Mesodermal cell (in vitro differentiated cells): ENCODE results near the gene ECPAS.
"Not testable (repeated sequence)": the region's sequence is repeated elsewhere in the genome, so short reads cannot be mapped to it uniquely, and the experiment has no call there.

ENCODE experiments used
- H3K27ac ChIP-seq: 2 replicates; pipeline ENCODE4 v1.7.0; 2013; ENCODE audit warnings: mild to moderate bottlenecking, low read depth, low read length, moderate library complexity; ENCODE audit not compliant: severe bottlenecking
- H3K36me3 ChIP-seq: 2 replicates; pipeline ENCODE4 v1.7.1; 2013; ENCODE audit warnings: mild to moderate bottlenecking, low read length, moderate library complexity; ENCODE audit not compliant: control insufficient read depth, insufficient read depth
- H3K4me1 ChIP-seq: one replicate; pipeline ENCODE4 v1.7.1; 2013; ENCODE audit warnings: mild to moderate bottlenecking, low read length; ENCODE audit not compliant: insufficient read depth, control insufficient read depth, poor library complexity, severe bottlenecking
- H3K4me3 ChIP-seq: 2 replicates; pipeline ENCODE4 v1.7.0; 2013; ENCODE audit warnings: low read length, control low read depth, mild to moderate bottlenecking; ENCODE audit not compliant: insufficient read depth, poor library complexity, severe bottlenecking; ENCODE audit errors: extremely low read depth
- H3K9me3 ChIP-seq: 2 replicates; pipeline ENCODE4 v1.7.1; 2013; ENCODE audit warnings: mild to moderate bottlenecking, low read length, moderate library complexity; ENCODE audit not compliant: control insufficient read depth
- whole genome bisulfite sequencing, 2 experiments: methylation state at CpG; one replicate each; pipeline ENCODE4 v1.1.5; 2013; ENCODE audit warnings: missing lambda C conversion rate in 2 of 2; ENCODE audit not compliant: insufficient coverage in 2 of 2; 5-methylcytosine and 5-hydroxymethylcytosine counted together

The ECPAS gene

DNA sequence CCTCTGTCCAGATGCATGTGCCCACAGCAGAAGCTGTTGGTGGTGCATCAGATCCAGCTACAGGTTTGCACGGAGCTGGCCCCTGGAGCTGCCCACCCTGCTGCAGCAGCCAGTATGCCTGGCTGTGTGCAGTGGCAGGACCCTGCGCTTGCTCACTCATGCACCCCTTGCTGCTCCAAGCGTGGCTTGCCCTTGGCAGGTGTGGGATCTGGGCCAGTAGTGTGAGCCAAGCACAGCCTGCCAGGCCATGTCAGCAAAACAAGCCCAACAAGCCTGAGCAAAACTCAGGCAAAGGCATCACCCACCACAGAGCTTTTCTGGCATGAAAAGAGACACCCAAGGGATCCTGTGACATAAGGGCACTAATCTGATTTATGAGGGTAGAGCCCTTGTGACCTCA, 18.3 kb upstream of the ECPAS start:
- Histone ChIP-seq H3K36me3 (no peaks in the 10 kb centered on the region), H3K27ac (no peak overlapping the region), H3K9me3 (no peaks in the 10 kb centered on the region), H3K4me1 (no peaks in the 10 kb centered on the region), H3K4me3 (no peak overlapping the region)
- 78 to 92% methylated on average over 3 of the region's 3 CpGs for WGBS, 2 experiments

DNA sequence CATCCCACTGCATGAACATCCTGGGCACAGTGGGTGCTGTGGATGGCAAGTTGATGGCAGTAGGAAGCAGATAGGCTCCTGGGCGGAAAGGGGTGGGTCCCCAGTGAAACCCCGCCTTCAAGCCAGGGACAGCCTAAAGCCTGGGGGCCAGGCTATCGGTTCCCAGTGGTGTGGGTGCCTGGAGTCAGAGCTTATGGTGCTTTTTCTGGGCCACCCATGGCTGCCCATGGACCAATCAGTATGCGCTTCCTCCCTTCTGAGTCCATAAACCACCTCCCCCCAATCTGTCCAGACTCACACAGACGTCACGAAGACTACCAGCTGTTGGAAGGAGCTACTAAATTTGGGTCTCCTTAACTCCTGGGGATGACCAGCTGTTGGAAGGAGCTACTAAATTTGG, 17.5 kb upstream of the ECPAS start:
- whole genome bisulfite sequencing, 2 experiments, result 84 to 89% methylated on average over 3 to 4 of the region's 6 CpGs
- Histone ChIP-seq H3K36me3 (no peaks in the 10 kb centered on the region), H3K4me1 (no peaks in the 10 kb centered on the region), H3K27ac (no peak overlapping the region), H3K4me3 (no peak overlapping the region), H3K9me3 (no peaks in the 10 kb centered on the region)

DNA sequence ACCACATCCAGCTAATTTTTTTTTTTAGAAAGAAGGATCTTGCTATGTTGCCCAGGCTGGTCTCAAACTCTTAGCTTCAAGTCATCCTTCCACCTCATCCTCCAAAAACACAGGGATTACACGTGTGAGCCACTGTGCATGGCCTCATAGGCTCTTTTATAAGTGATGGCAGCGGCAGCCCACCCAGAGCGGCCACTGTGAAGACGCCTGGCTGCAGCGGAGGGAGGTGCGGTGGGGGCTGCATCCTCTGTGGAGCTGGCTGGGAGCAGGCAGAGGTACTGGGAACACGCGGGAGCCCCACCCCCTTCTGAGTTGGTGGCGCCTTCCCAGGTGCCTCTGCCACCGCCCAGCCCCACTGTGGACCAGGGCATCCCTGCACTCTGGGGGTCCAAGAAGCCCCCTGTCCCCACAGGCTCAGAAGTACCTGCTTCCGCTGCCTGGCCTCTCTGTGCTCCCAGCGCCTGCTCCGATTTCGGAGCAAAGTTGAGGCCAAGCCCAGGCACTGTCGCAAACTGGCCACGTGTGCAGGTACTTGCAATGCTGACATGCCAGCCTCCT, 16.9 kb upstream of the ECPAS start:
- Histone ChIP-seq H3K4me3 (no peak overlapping the region), H3K9me3 (no peaks in the 10 kb centered on the region), H3K36me3 (no peaks in the 10 kb centered on the region), H3K4me1 (no peaks in the 10 kb centered on the region), H3K27ac (no peak overlapping the region)
- 91 to 98% methylated on average over 13 to 16 of the region's 16 CpGs for whole genome bisulfite sequencing, 2 experiments

DNA sequence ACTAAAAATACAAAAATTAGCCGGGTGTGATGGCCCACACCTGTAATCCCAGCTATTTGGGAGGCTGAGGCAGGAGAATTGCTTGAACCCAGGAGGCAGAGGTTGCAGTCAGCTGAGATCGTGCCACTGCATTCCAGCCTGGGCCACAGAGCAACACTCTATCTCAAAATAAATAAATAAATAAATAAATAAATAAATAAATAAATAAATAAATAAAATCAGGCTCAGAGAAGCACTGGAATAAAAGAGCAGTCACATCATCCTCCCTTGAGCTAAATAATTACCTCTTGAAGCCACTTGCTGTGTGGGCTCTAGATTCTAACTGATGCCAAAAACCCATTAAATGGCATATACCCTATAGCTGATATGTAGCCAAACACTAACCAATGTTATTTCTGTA, 13.0 kb upstream of the ECPAS start:
- H3K4me1 ChIP-seq, H3K27ac ChIP-seq, H3K36me3 ChIP-seq, H3K9me3 ChIP-seq, H3K4me3 ChIP-seq: not testable (repeated sequence)
- 90 to 100% methylated on average over 1 of the region's 2 CpGs for whole genome bisulfite sequencing, 2 experiments

DNA sequence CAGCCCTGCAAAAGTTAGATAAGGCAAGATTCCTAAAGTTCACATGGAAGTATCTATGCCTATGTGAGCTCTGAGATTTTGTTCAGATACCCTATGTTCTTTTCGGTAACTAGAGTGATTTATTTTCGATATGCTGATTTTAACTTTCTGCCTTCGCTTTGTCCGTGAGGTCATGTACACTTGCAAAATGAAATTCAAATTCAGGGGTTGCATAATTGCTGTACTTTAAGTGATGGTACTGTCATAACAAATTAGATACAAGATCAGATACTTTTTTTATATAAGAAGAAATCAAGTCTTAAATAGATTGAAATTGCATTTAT, 350 bp upstream of the ECPAS start:
- Histone ChIP-seq H3K9me3 (peaks cover 3% of the 10 kb centered on the region), H3K4me1 (peaks cover 3% of the 10 kb centered on the region), H3K27ac (peak overlapping the region; percentile 91), H3K4me3 (peak overlapping the region; percentile 60), H3K36me3 (no peaks in the 10 kb centered on the region)
- 36 to 43% methylated on average over 3 to 4 of the region's 4 CpGs for WGBS, 2 experiments

DNA sequence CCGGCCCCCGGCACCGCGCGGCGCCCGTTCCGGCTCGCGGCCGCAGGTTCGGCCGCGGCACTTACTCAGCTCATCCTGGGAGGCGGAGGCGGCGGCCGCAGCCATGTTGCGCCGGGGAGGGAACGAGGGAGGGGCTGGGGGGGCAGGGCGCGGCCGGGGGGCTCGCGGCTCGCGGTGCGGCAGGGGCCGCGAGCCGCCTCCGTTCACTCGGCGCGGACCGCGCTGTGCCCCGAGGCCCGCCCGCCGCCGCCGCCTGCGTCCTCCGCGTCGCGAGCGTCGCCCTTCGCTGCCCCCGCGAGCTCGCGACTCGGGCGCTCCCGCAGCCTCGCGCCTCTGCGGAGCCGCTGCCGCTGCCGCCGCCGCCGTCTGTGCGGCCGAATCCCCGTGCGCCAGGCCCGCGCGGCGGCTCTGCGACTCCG, 735 bp downstream of the ECPAS start:
- no peaks in the 10 kb centered on the region for H3K36me3 ChIP-seq
- WGBS, 2 experiments, result 0% methylated on average over 29 to 72 of the region's 78 CpGs
- peak overlapping the region; percentile 91 for H3K27ac ChIP-seq
- peaks cover 3% of the 10 kb centered on the region for H3K4me1 ChIP-seq
- peaks cover 3% of the 10 kb centered on the region for H3K9me3 ChIP-seq
- H3K4me3 ChIP-seq, result peak overlapping the region; percentile 78

DNA sequence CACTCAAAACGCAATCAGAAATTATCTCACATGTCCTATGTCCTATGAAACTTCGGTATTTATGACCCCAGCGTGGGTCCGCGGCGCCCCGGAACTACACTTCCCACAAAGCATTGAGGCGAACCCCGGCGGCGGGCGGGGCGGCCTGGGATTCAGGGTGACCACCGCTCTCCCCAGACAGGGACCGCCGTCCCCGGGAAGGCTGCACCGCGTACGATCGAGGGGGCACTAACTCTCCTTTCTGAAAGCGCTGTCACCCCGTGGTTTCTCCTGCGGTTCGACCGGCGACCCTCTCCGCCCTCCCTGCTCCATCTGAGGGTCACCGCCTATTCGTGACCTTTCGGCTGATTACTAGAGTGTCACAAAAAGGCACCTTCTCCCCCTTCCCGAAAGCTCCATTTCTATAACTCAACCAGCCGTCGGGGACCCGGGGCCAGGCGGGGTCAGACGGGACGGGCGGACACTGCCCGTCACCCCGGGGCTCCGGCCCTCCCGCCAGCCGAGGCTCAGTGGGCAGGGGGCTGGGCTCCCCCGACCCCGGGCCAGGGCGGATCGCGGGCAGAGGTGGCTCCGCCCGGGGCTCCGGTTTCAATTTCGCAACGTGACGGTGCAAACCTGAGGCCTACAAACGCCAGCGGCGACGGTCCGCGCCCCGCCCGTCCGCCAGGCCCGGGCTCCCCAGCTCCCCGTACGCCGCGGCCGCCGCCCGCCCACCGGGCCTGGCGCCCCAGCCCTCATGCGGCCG, 1.3 kb downstream of the ECPAS start:
- Histone ChIP-seq H3K27ac (peak overlapping the region; percentile 91), H3K4me1 (peaks cover 3% of the 10 kb centered on the region), H3K4me3 (peak overlapping the region; percentile 78), H3K9me3 (peaks cover 3% of the 10 kb centered on the region), H3K36me3 (no peaks in the 10 kb centered on the region)
- WGBS, 2 experiments, result 0 to 1% methylated on average over 56 to 71 of the region's 76 CpGs

DNA sequence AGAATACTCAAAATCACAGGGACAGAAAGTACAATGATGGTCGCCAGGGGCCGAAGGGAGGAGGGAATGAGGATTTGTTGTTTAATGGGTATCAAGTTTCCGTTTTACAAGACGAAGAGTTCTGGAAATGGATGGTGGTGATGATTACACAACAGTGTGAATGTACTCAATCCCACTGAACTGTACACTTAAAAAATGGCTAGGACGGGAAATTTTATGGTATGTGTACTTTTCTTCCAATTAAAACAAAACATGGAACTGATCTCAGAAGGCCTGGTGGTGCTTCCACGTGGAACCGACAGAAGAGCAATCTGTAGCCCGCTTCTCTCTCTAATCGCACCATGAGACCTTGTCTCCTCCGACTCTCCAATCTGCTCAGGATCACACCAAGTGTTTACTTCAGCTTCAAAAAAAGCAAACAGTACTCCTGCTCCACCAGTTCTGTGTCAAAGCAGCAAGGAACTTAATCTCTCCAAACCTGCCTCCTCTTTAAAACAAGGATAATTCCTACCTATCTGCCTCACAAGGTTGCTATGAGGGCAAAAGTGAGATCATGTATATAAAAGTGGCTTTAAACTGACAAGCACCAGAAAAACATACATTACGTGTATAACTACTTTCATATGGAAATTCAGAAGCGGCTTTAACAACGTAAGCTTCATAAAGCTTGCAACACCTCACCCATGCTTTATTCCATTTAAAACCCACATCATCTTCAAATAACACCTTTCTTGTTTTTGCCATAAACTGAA, 2.1 kb downstream of the ECPAS start:
- Histone ChIP-seq H3K27ac (peak overlapping the region; percentile 91), H3K4me1 (peaks cover 3% of the 10 kb centered on the region), H3K9me3 (peaks cover 3% of the 10 kb centered on the region), H3K36me3 (no peaks in the 10 kb centered on the region), H3K4me3 (peak overlapping the region; percentile 78)
- 35 to 47% methylated on average over 10 of the region's 13 CpGs for WGBS, 2 experiments

DNA sequence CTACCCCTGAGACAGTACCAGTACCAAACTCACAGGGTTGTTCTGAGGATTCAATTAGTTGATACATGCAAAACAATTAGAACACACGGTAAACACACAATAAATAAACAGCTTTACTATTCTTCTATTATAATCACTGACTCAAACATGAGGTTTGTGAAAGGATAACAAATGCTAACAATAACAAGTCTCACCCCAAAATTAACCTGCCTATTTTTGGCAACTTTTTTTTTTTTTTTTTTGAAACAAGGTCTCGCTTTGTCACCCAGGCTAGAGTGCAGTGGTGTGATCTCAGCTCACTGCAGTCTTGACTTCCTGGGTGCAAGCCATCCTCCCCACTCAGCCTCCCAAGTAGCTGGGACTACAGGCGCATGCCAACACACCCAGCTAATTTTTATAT, 6.5 kb downstream of the ECPAS start:
- Histone ChIP-seq H3K4me3 (no peak overlapping the region), H3K36me3 (no peaks in the 10 kb centered on the region), H3K27ac (no peak overlapping the region), H3K4me1 (peaks cover 3% of the 10 kb centered on the region), H3K9me3 (peaks cover 3% of the 10 kb centered on the region)
- WGBS, 2 experiments, result 100% methylated on average over 1 of the region's 3 CpGs; no CpG with 5 or more reads in 1 of the 2 experiments

DNA sequence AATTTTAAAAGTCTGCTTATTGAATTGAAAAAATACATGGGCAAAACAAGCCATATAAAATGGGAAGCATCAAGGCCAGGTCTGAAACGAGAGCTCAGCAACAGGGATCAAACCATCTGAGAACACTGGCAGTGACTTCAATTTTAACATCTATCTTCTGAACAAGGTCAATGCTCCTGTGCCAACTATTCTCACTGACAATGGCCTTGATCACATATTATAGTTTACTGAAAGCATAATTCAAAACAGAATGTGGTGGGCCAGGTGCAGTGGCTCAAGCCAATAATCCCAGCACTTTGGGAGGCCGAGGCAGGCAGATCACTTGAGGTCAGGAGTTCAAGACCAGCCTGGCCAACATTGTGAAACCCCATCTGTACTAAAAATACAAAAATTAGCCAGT, 9.0 kb downstream of the ECPAS start:
- H3K4me1 ChIP-seq, result no peaks in the 10 kb centered on the region
- WGBS, 2 experiments, result 85% methylated on average over 2 of the region's 2 CpGs; no CpG with 5 or more reads in 1 of the 2 experiments
- H3K4me3 ChIP-seq, result no peak overlapping the region
- no peaks in the 10 kb centered on the region for H3K9me3 ChIP-seq
- no peaks in the 10 kb centered on the region for H3K36me3 ChIP-seq
- H3K27ac ChIP-seq, result no peak overlapping the region

DNA sequence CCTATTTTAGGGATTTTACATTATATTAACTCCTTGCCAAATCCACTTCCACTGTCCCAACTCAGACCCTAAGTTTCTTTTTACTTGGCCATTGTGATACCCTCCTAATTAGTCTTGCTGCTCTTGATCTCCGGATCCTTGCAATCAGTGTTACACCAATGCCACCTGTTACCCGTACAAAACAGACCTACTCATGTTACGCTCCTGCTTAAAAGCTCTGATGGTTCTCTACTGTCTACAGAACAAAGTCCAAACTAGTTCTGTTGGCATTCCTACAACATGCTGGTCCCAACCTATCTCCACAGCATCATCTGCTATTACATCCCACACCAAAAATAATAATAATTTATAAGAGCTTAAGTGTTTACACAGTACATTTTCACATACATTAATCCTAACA, 9.8 kb downstream of the ECPAS start:
- Histone ChIP-seq H3K27ac (no peak overlapping the region), H3K4me3 (no peak overlapping the region), H3K36me3 (no peaks in the 10 kb centered on the region), H3K9me3 (no peaks in the 10 kb centered on the region), H3K4me1 (no peaks in the 10 kb centered on the region)
- WGBS, 2 experiments, result 88 to 97% methylated on average over 3 of the region's 3 CpGs
